ENCODE results near the gene ARID3A.

The ARID3A gene

DNA sequence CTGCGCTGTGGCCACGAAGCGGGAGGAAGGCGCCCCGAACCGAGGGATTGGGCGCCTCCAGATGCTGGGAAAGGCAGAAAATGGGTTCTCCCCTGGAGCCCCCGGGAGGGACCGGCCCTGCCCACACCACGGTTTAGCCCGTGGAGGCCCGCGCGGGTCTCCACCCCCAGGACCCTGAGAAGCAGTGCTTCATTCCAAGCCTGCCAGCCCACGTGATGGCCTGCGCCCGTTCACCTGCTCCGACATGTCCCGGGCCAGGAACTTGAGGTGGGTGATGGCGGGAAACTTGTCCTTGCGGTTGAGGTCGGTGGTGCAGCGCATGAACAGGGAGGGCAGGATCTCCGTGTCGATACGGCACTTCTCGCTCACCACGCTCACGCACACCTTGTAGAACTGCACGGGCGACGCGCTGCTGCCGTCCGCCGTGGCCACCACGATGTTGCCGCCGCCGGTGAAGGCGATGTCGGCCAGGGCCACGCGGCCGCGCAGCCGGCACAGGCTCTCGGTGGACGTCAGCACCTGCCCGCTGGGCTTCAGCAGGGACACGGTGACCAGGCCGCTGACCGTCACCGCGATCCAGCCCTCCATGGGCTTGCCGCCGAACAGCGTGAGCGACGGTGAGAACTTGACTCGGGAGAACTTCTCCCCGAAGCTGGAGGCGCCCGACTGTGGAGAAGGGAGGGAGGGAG, 40.2 kb upstream of the ARID3A start:
- H3K27ac ChIP-seq = no peak overlapping the region
- in situ Hi-C loops (cut with HindIII; ENCODE audit: low pct_ligation_motif_present, low sequenced_read_pairs) = no loop called here
- peaks cover 74% of the 10 kb centered on the region for H3K36me3 ChIP-seq (replicated peaks)
- no peak overlapping the region for H3K4me3 ChIP-seq (ENCODE audit: low read depth, low read length)
- DNase-seq = no peak
- TF ChIP-seq, protein P1, sequence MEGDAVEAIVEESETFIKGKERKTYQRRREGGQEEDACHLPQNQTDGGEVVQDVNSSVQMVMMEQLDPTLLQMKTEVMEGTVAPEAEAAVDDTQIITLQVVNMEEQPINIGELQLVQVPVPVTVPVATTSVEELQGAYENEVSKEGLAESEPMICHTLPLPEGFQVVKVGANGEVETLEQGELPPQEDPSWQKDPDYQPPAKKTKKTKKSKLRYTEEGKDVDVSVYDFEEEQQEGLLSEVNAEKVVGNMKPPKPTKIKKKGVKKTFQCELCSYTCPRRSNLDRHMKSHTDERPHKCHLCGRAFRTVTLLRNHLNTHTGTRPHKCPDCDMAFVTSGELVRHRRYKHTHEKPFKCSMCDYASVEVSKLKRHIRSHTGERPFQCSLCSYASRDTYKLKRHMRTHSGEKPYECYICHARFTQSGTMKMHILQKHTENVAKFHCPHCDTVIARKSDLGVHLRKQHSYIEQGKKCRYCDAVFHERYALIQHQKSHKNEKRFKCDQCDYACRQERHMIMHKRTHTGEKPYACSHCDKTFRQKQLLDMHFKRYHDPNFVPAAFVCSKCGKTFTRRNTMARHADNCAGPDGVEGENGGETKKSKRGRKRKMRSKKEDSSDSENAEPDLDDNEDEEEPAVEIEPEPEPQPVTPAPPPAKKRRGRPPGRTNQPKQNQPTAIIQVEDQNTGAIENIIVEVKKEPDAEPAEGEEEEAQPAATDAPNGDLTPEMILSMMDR (IDR thresholded peaks at IDR 0.05; ENCODE audit: low read depth, low read length, missing control alignments) = no peak
- no peaks in the 10 kb centered on the region for H3K27me3 ChIP-seq (replicated peaks)

DNA sequence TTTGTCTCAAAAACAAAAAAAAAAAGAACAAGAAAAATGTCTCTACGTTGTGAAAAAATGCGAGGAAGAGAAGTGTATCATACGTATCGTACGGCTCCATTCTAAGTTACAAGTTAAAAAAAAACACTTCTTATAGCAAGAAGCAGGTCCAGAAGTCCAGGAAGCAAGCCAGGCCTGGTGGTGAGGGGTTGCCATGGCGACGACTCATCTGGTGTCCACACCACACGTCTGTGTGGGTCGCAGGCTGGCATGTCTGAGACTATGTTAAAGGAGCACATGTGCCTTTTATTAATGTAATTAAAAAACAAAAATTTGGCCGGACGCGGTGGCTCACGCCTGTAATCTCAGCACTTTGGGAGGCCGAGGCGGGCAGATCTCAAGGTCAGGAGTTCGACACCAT, 38.8 kb upstream of the ARID3A start:
- Histone ChIP-seq H3K27me3 (replicated peaks) (no peaks in the 10 kb centered on the region), H3K36me3 (replicated peaks) (peaks cover 66% of the 10 kb centered on the region), H3K4me3 (ENCODE audit: low read depth, low read length) (no peak overlapping the region), H3K27ac (no peak overlapping the region)
- in situ Hi-C loops (cut with HindIII; ENCODE audit: low pct_ligation_motif_present, low sequenced_read_pairs) = no loop called here
- peak; percentile 22 for DNase-seq
- TF ChIP-seq, protein P1 (IDR thresholded peaks at IDR 0.05; ENCODE audit: low read depth, low read length, missing control alignments) = no peak

DNA sequence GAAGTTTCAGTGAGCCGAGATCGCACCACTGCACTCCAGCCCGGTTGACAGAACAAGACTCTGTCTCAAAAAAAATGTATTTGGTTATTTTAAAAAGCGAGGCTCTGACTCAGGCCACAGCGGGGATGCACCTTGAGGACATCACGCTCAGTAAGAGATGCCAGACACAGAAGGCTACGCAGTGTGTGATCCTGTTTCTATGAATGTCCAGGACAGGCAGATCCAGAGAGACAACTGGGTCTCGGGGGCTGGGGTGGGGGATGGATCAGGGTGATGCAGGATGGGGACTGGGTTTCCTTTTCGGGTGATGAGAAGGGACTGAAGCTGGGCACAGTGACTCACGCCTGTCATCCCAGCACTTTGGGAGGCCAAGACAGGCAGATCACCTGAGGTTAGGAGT, 38.2 kb upstream of the ARID3A start:
- peaks cover 62% of the 10 kb centered on the region for H3K36me3 ChIP-seq (replicated peaks)
- no peaks in the 10 kb centered on the region for H3K27me3 ChIP-seq (replicated peaks)
- H3K4me3 ChIP-seq (ENCODE audit: low read depth, low read length) = no peak overlapping the region
- H3K27ac ChIP-seq = no peak overlapping the region
- DNase-seq = no peak
- TF ChIP-seq, protein P1 (IDR thresholded peaks at IDR 0.05; ENCODE audit: low read depth, low read length, missing control alignments) = no peak
- in situ Hi-C loops (cut with HindIII; ENCODE audit: low pct_ligation_motif_present, low sequenced_read_pairs) = no loop called here

DNA sequence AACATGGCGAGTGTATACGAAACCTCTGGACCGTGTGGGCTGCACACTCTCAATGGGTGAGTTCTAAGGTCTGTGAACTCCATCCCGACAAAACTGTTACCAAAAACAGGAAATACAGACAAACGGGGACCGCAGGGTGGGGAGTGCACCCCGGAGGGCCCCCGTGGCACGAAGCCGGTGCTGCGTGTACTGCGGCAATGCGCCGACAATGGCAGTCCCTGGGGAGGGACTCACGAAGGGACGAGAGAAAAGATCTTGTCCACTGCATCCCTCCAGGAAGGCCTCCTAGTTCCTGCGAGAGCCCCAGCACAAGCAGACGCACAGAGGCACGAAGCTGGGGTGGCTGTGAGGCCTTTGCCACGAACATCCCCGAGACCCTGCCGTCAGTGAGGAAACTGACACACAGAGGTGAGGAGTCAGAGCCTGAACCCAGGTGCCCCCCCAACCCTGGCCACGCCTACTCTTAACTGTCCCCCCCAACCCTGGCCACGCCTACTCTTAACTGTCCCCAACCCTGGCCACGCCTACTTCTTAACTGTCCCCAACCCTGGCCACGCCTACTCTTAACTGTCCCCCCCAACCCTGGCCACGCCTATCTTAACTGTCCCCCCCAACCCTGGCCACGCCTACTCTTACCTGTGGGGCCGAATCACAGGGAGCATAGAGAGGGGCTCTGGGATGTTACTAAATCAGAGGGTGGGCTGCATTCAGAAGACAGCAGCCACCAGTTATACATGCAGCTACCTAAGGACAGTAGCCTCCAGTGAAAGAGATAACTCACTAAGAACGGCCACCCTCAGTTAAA, 37.1 kb upstream of the ARID3A start:
- DNase-seq = no peak
- Histone ChIP-seq H3K36me3 (replicated peaks) (peaks cover 55% of the 10 kb centered on the region), H3K27me3 (replicated peaks) (no peaks in the 10 kb centered on the region), H3K4me3 (ENCODE audit: low read depth, low read length) (no peak overlapping the region), H3K27ac (no peak overlapping the region)
- in situ Hi-C loops (cut with HindIII; ENCODE audit: low pct_ligation_motif_present, low sequenced_read_pairs) = no loop called here
- TF ChIP-seq, protein P1 (IDR thresholded peaks at IDR 0.05; ENCODE audit: low read depth, low read length, missing control alignments) = no peak

DNA sequence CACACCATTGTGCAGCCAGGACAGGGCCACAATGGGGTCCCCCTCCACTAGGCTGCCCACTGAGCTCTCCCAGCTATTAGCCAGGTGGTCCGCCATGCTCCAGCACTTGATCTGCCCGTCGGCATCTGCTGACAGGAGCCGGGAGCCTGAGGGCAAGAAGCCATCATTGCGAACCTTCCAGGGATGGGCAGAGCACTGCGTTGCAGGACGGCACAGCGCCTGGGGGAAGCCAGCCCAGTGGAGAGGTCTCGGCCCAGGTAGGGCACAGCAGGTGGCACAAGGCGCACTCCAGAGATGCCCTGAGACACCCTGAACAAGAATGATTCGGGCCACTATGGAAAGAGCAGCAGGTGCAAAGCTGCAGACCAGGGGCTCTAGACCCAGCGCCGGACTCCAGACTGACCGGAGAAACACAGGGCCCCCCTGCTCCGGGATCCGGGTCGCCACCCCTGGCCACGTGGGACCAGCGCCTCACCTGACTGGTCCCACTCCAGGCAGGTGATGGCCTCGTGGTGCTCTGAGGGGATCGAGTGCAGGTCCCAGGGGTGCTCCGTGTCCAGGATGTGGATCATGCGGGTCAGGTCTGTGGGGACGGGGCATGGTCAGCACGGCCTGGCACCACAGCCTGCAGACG, 36.1 kb upstream of the ARID3A start:
- Histone ChIP-seq H3K27ac (no peak overlapping the region), H3K27me3 (replicated peaks) (no peaks in the 10 kb centered on the region), H3K4me3 (ENCODE audit: low read depth, low read length) (no peak overlapping the region), H3K36me3 (replicated peaks) (peaks cover 47% of the 10 kb centered on the region)
- TF ChIP-seq, protein P1 (IDR thresholded peaks at IDR 0.05; ENCODE audit: low read depth, low read length, missing control alignments) = no peak
- in situ Hi-C loops (cut with HindIII; ENCODE audit: low pct_ligation_motif_present, low sequenced_read_pairs) = no loop called here
- DNase-seq = no peak
